Daoy (cell line): Measurements from ENCODE around the gene C11orf65. TPM values are rescaled to one million over a fixed set of nuclear protein-coding genes. Genes with fewer than 3 reads are reported as not detected.
"Not testable (repeated sequence)": the region's sequence is repeated elsewhere in the genome, so short reads cannot be mapped to it uniquely, and the experiment has no call there.

Source experiments
- DNase-seq: peaks from one replicate; pipeline ENCODE4 v3.0.0-alpha.2; 2015; ENCODE audit warnings: low read depth
- total RNA-seq: library from RNA; depleted of rRNA; stranded (reverse); fragments of >200 nt; shearing (Covaris generic); gene quantifications from 2 replicates; pipeline ENCODE4 v1.2.3, GENCODE V29; 2014

The C11orf65 gene
- total RNA-seq, 1 experiment from 2014 or later: 0.29 TPM

GRCh38 chr11:108472681-108473080, 5.4 kb upstream of the C11orf65 start:
- no peak for DNase-seq

GRCh38 chr11:108468478-108468864, 1.1 kb upstream of the C11orf65 start:
- DNase-seq: no peak

GRCh38 chr11:108466405-108466804, 924 bp downstream of the C11orf65 start:
- no peak for DNase-seq

- no peak for DNase-seq
These were observed 14.0 kb downstream of the C11orf65 start for GRCh38 chr11:108453207-108453835.

- DNase-seq: not testable (repeated sequence)
These were observed 25.9 kb downstream of the C11orf65 start for GRCh38 chr11:108441445-108441844.

- no peak for DNase-seq
These were observed 30.7 kb downstream of the C11orf65 start for GRCh38 chr11:108436594-108436993.

GRCh38 chr11:108435066-108435465, 32.3 kb downstream of the C11orf65 start:
- DNase-seq: no peak

- DNase-seq: peak; percentile 29
These were observed 34.5 kb downstream of the C11orf65 start for GRCh38 chr11:108432783-108433182.

- DNase-seq: no peak
These were observed 35.3 kb downstream of the C11orf65 start for GRCh38 chr11:108431997-108432396.

- DNase-seq: no peak
These were observed 36.0 kb downstream of the C11orf65 start for GRCh38 chr11:108431370-108431769.

GRCh38 chr11:108417551-108417950, 49.8 kb downstream of the C11orf65 start:
- DNase-seq: peak; percentile 34

GRCh38 chr11:108414958-108415357, 52.4 kb downstream of the C11orf65 start:
- no peak for DNase-seq

GRCh38 chr11:108405706-108406105, 61.6 kb downstream of the C11orf65 start:
- DNase-seq: no peak

- no peak for DNase-seq
These were observed 64.3 kb downstream of the C11orf65 start for GRCh38 chr11:108403052-108403451.

GRCh38 chr11:108402241-108402640, 65.1 kb downstream of the C11orf65 start:
- DNase-seq: no peak

- no peak for DNase-seq
These were observed 68.9 kb downstream of the C11orf65 start for GRCh38 chr11:108398439-108398838.

GRCh38 chr11:108396672-108397071, 70.7 kb downstream of the C11orf65 start:
- not testable (repeated sequence) for DNase-seq

GRCh38 chr11:108394744-108395284, 72.5 kb downstream of the C11orf65 start:
- DNase-seq: no peak

GRCh38 chr11:108393046-108393445, 74.3 kb downstream of the C11orf65 start:
- no peak for DNase-seq

- DNase-seq: no peak
These were observed 75.0 kb downstream of the C11orf65 start for GRCh38 chr11:108392353-108392752.

GRCh38 chr11:108388576-108388975, 78.8 kb downstream of the C11orf65 start:
- DNase-seq: no peak

- DNase-seq: not testable (repeated sequence)
These were observed 93.8 kb downstream of the C11orf65 start for GRCh38 chr11:108373505-108373904.

- no peak for DNase-seq
These were observed 96.3 kb downstream of the C11orf65 start for GRCh38 chr11:108370990-108371389.

GRCh38 chr11:108370315-108370714, 97.0 kb downstream of the C11orf65 start:
- no peak for DNase-seq
